RKO (cell line): ENCODE results near the gene RNF167.

ENCODE experiments used
- DNase-seq: peaks from one replicate; pipeline ENCODE4 v3.0.0-alpha.2; 2016; ENCODE audit warnings: low spot score

The RNF167 gene

DNA sequence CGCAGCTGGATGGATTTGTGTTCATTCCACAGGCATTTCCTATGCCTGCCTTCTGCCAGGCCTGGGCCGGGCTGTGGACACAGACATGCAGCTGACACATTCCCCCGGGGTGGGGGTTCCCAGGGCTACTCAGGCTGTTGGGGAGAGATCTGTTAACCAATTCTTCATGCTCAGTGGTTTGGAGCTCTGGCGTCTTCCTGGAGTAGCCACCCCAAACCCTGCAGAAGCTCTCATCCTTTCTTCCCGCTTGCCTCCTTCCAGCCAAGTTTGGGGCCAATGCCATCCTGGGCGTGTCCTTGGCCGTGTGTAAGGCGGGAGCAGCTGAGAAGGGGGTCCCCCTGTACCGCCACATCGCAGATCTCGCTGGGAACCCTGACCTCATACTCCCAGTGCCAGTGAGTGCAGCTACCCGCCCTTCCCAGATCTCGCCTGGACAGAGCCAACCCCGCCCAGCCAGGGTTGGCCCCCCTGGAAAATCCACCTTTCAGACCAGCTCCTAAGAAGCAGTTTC lies 13.4 kb downstream of the RNF167 start:
- no peak for DNase-seq

GRCh38 chr17:4955091-4955490 lies 15.0 kb downstream of the RNF167 start:
- DNase-seq = no peak

GRCh38 chr17:4956493-4957061 lies 16.5 kb downstream of the RNF167 start:
- DNase-seq = no peak

GRCh38 chr17:4958102-4958501 lies 18.0 kb downstream of the RNF167 start:
- DNase-seq = no peak

- no peak for DNase-seq
Measured at GRCh38 chr17:4959261-4959965, 19.3 kb downstream of the RNF167 start.

- no peak for DNase-seq
Measured at GRCh38 chr17:4960279-4960922, 20.3 kb downstream of the RNF167 start.

- DNase-seq = no peak
Measured at GRCh38 chr17:4965311-4965986, 25.4 kb downstream of the RNF167 start.

DNA sequence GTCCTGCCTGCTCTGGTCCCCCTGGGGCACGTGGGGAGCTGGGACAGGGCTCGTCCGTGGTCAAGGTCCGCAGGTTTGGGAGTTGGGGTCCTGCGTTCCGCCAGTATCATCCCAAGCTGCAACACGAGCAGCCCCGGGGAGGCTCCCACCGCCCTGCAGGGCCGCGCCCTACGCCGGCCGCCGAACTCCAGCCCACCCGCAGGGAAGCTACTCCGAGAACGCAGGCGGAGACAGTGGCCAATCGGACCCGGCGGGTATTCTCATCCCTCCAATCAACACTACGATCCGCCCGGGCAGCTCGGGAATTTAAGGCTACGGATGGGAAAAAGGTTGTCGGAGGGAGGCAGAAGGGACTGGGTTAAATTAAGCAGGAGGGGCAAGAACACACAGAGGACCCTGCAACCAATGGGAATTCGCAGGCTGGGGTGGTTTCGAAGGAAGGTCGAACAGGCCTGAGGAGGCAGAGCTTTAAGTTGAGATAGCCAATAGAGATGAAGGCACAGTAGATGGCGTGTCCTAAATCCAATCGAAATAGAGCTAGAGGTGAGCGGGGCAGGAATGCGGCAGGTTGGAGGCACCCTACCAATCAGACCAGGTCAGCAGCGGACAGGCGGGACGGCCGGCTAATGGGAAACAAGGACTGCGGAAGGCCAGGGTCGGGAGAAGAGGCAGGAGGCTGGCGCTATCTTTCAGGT lies 26.9 kb downstream of the RNF167 start:
- peak; percentile 99 for DNase-seq

DNA sequence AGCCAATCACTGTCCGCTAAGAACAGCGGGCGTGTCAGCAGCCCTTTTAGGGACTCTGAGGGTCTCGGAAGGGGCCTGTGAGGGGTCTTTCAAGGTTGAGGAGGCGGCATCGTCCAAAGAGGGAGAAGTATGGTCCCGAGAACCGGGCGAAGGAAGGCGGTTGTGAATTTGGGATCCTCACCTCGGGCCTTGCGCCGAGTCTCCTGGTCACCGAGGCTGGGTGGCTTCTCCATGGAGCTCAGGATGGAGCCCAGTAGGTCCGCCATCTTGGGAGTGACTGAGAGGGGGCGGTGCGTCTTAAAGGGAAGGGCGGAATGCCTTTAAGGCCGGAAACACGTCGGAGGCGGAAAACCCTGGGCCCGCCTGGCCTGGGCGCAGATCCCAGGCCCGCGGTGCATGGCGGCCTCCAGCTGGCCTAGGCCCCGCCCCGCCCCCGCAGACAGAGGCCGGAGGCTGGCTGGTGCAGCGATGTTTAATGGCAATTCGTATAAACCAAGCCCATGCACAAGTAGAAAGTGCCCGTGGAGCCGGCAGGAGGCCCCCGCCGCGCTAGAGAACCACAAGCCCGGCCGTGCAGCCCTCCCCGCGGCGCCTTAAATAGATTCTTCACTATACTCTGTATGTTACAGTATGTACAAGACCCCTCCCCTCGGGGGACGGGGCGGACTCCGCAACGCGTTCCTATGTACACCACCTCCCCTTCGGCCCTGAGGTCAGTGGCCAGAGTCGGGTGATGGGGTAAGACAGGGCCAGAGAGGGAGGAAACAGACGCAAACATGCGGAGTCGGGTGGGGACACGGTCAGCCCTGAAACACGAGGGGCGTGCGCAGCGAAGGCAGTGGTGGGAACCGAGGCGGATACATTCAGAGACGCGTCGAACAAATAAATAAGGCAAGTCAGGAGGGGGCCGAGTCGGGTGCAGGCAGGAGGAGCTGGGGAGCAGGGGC lies 27.7 kb downstream of the RNF167 start, which contains the start of gene SPAG7:
Gene SPAG7, minus strand, starts transcription at position 279 of the 947 bp plus-strand sequence. Its CDS starts 13 bp downstream, at position 266.
- peak; percentile 95 for DNase-seq

DNA sequence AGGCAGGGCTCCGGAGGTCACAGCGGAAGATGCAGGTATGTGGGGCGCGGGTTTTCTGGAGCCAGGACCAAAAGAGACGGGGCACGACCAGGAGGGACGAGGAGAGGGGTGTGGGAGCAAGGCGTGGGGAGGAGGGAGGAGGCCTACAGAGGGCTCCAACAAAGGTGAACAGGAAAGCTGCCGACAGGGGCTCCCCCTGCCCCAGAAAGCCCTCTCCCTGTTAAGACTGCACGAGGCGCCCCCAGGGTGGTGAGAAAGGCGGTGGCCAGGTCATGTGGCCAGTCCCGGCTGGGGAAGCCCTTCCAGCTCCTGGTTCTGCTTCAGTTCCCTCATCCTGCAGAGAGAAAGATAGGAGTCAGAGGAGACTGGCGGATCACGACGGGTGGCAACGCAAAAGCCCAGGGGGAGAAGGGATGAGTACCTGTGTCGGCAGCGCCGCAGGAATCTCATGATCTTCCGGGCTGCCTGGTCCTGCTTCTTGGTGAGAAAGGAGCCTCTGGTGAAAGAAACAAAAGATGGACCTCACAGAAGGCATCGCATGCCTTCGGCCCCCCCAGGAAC lies 28.5 kb downstream of the RNF167 start:
- DNase-seq = no peak

GRCh38 chr17:4969047-4969550 lies 29.0 kb downstream of the RNF167 start:
- DNase-seq = peak; percentile 96

GRCh38 chr17:4969551-4970173 lies 29.6 kb downstream of the RNF167 start:
- DNase-seq = peak; percentile 71

DNA sequence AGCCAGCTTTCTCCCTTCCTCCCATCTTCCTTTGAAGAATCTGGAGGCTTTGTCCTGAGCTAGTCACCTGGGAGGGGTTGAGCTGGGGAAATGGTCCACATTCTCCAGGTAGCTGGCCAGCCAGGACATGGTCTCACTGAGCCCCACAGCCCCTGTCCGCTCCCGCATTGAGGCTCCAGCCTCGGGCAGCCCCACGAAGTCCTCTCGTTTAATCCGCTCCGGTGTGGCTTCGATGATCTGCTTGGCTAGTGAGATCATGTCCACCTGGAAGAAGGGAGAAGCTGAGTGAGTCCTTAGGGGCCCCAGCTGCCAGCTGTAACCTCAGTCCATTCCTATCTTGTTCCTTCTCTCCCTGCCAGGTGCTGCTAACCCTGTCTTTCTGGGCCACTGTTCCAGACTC lies 30.2 kb downstream of the RNF167 start:
- no peak for DNase-seq

- DNase-seq = no peak
Measured at GRCh38 chr17:4971826-4972225, 31.8 kb downstream of the RNF167 start.

- DNase-seq = no peak
Measured at GRCh38 chr17:4972322-4972721, 32.3 kb downstream of the RNF167 start.

DNA sequence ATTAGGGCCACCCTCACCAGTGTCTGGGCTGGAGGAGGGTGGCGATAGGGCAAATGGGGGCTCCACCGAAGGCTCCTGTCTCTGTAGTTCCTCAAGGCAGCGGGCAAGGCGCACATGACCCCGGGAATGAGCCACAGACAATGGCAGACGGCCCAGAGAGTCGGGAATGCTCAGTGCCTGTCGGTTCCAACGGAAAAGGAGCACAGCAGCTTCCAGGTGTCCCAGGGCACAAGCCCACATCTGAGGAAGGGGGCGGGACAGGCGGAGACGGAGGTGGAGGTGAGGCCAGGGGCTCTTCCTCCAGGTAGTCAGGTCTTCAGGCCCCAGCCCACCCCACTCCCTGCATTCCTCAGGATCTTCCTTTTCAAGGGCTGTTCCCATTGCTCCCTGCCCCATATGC lies 32.7 kb downstream of the RNF167 start:
- DNase-seq = no peak

DNA sequence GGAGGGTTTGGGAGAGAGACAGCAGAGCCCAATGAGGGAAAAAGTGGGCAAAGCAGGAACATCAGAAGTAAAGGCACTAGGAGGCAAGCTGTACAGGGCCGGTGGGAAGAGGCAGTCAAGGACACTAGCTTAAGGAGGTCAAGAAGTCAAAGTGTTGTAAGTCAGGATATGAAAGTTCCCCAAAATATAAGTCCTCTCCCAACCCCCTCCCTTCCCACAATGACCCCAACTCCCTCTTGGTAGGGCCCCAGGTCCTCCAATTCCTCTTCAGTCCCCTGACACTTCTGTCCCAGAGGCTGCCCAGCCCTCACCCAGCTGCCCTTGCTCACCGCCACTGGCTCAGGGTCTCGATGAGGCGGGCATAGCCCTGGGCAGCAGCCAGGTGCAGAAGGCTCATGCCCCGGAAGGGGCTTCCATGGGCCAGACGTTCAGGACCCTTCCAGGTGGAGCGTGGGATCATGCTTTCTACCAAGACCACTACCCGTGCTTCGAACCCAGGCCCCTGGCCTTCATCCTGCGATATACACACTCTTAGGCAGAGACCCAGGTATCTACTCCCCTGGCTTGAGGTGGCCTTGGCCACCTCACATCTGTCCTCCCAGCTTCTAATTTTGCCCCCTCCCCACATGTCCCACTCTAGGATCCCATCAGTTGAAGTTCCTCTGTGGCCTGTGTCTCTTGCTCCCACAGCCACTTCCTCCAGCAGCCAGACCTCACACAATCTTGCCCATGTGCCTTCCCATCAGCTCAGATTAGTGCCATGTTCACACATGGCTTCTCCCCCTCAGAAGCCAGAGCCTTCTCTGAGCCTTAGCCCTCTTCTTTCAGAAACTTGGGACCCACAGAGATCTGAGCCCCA lies 33.4 kb downstream of the RNF167 start:
- DNase-seq = no peak

DNA sequence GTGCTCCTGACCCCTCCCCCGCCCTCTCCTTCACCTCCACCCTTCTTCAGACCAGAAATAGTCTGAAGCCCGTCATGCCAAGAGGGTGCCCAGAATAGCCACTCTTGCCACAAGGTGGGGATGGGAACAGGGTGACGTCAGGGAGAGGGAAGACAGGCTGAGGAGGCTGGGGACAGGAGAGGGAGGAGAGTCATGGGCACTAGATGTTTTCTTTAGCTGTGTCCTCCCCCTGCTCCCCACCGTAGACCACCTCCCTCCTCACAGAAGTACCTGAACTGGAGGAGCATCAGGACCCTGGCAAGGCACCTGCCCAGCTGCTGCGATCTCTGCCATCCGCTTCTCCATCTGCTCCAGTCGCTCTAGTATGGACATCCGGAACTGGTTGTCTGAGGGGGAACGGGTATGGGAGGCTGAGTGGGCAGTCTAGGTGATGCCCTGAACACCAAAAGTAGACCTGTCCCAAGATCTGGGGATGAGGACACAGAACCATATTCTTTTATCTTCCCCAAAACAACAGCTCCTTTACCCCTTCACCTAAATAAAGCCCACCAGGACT lies 34.1 kb downstream of the RNF167 start:
- no peak for DNase-seq
